K562 (cell line): Measurements from ENCODE around the gene CARD18. TPM values are rescaled to one million over a fixed set of nuclear protein-coding genes. Genes with fewer than 3 reads are reported as not detected.

Experiments used
- ATAC-seq: fragments of 200-7000 bp; cut with Tn5 transposase; 3 replicates; pipeline ENCODE4 v1.9.1; 2020; ENCODE audit warnings: moderate library complexity
- BruUV-seq: library from RNA; stranded (reverse); fragments of 400-500 nt; replicated peaks from 2 replicates; lab custom pipeline; 2021; lab: Mats Ljungman, UMichigan
- CTCF ChIA-PET: fragments of 300-600 bp; formaldehyde crosslinking; extraction: SDS; loops from one replicate; lab custom pipeline; 2021; ENCODE audit warnings: low intra/inter-chr PET ratio; lab: Yijun Ruan, JAX
- POLR2A ChIA-PET: fragments of 300-600, 350-650 bp; sonication (Branson Sonifier 250); formaldehyde crosslinking; extraction: SDS; loops from one replicate; lab custom pipeline; 2021; ENCODE audit warnings: antibody characterized with exemption, inconsistent platforms; lab: Yijun Ruan, JAX
- DNase-seq, 4 experiments: peaks; one replicate each; pipeline versions ENCODE4 v3.0.0 to v3.0.0-alpha.2; 2011 to 2018; ENCODE audit warnings: low spot score in 3 of 4, mixed read lengths in 3 of 4; ENCODE audit errors: extremely low read depth in 1 of 4
- FAIRE-seq: peaks from 2 replicates; lab custom pipeline; 2011; peaks lifted over from hg19 to GRCh38; lab: Jason Lieb, UNC
- H2AFZ ChIP-seq: 2 replicates; pipeline ENCODE4 v1.6.0; 2011; ENCODE audit warnings: low read depth, low read length, control low read depth, inconsistent platforms
- H3K27ac ChIP-seq: fragments of 200-600 bp; 3 replicates; pipeline ENCODE4 v1.8.0; 2011; ENCODE audit warnings: low read depth, mild to moderate bottlenecking, control low read depth, inconsistent platforms, low read length, moderate library complexity, mixed read lengths; ENCODE audit errors: extremely low read depth
- H3K27me3 ChIP-seq, 2 experiments: fragments of 300-600 bp in 1 of 2; 2 replicates in 1 of 2; 3 replicates in 1 of 2; pipeline versions ENCODE4 v1.6.0 to v1.8.0; 2011; ENCODE audit warnings: inconsistent platforms in 2 of 2, low read length in 2 of 2, mild to moderate bottlenecking in 1 of 2, mixed read lengths in 1 of 2, moderate library complexity in 1 of 2; ENCODE audit not compliant: control insufficient read depth in 2 of 2, insufficient read depth in 2 of 2
- H3K36me3 ChIP-seq: fragments of 300-600 bp; 3 replicates; pipeline ENCODE4 v1.8.0; 2011; ENCODE audit warnings: mild to moderate bottlenecking, low read length, inconsistent platforms; ENCODE audit not compliant: control insufficient read depth, insufficient read depth
- H3K4me1 ChIP-seq, 2 experiments: fragments of 200-600 bp in 1 of 2; replicated peaks in 1 of 2; 2 replicates in 1 of 2; 3 replicates in 1 of 2; pipeline versions ENCODE4 v1.5.1 to v1.8.0; 2011; ENCODE audit warnings: inconsistent platforms in 2 of 2, low read length in 2 of 2, mild to moderate bottlenecking in 1 of 2, mixed read lengths in 1 of 2, moderate library complexity in 1 of 2; ENCODE audit not compliant: control insufficient read depth in 2 of 2, insufficient read depth in 2 of 2
- H3K4me2 ChIP-seq: 2 replicates; pipeline ENCODE4 v1.6.1; 2011; ENCODE audit warnings: low read length, control low read depth, inconsistent platforms, mixed read lengths; ENCODE audit not compliant: insufficient read depth
- H3K4me3 ChIP-seq: fragments of 200-600 bp; sonication (generic), shearing (Covaris generic); 2 replicates; pipeline ENCODE4 v1.5.1; 2016; ENCODE audit warnings: control low read depth, inconsistent platforms
- H3K79me2 ChIP-seq: fragments of 200-600 bp; 3 replicates; pipeline ENCODE4 v1.8.0; 2011; ENCODE audit warnings: low read length, inconsistent platforms; ENCODE audit not compliant: control insufficient read depth, insufficient read depth
- H3K9ac ChIP-seq, 2 experiments: 2 replicates each; pipeline versions ENCODE4 v1.6.0 to v1.6.1; 2011; ENCODE audit warnings: low read depth in 2 of 2, low read length in 2 of 2, control low read depth in 1 of 2, inconsistent platforms in 1 of 2, mild to moderate bottlenecking in 1 of 2, mixed read lengths in 1 of 2; ENCODE audit not compliant: insufficient read depth in 1 of 2
- H3K9me1 ChIP-seq: one replicate; pipeline ENCODE4 v1.6.0; 2011; ENCODE audit warnings: inconsistent platforms, mild to moderate bottlenecking, low read length, moderate library complexity; ENCODE audit not compliant: control insufficient read depth, insufficient read depth
- H3K9me3 ChIP-seq: replicated peaks from 2 replicates; pipeline ENCODE4 v1.5.1; 2011; ENCODE audit warnings: low read depth, low read length, inconsistent platforms; ENCODE audit not compliant: control insufficient read depth, insufficient read depth
- H4K20me1 ChIP-seq: replicated peaks from 2 replicates; pipeline ENCODE4 v1.6.1; 2011; ENCODE audit warnings: low read length, inconsistent platforms, mixed read lengths; ENCODE audit not compliant: control insufficient read depth, insufficient read depth
- PCBP2 ChIP-seq: fragments of 200-400 bp; formaldehyde crosslinking; IDR thresholded peaks from 2 replicates; pipeline ENCODE4 v1.6.1; 2018; ENCODE audit warnings: low read length, low read depth, mild to moderate bottlenecking, moderate library complexity; ENCODE audit not compliant: poor library complexity, severe bottlenecking
- SMARCA4 ChIP-seq: fragments of 450-650 bp; IDR thresholded peaks from 2 replicates; pipeline ENCODE4 v1.6.1; 2016
- SNRNP70 ChIP-seq: fragments of 200-400 bp; formaldehyde crosslinking; optimal IDR thresholded peaks from 2 replicates; pipeline ENCODE3; 2017; ENCODE audit warnings: low read depth, low read length
- TAF9B ChIP-seq: fragments of 450-650 bp; IDR thresholded peaks from 2 replicates; pipeline ENCODE4 v1.6.1; 2018; ENCODE audit warnings: mild to moderate bottlenecking; ENCODE audit not compliant: partially characterized antibody
- ZSCAN32 ChIP-seq: fragments of 450-650 bp; formaldehyde crosslinking; IDR thresholded peaks from 2 replicates; pipeline ENCODE4 v1.4.0; 2020; ENCODE audit warnings: mild to moderate bottlenecking, moderate library complexity
- WGBS: fragments of 100-300 bp; shearing (Covaris generic); methylation state at CpG from one replicate; pipeline ENCODE4 v1.1.6; 2016; ENCODE audit warnings: low coverage, mixed read lengths; ENCODE audit not compliant: insufficient coverage; ENCODE audit errors: missing lambda C conversion rate; 5-methylcytosine and 5-hydroxymethylcytosine counted together
- in situ Hi-C: fragments of 300-500 bp; cut with MboI; formaldehyde crosslinking; loops from 4 replicates; pipeline ENCODE4 v1.15.0; 2018; ENCODE audit warnings: inconsistent platforms, mixed read lengths
- intact Hi-C: fragments of 100-400 bp; cut with micrococcal nuclease; formaldehyde crosslinking; loops from 2 replicates; pipeline ENCODE4 v1.14.2; 2022
- polyA plus RNA-seq, 8 experiments: library from polyadenylated mRNA; depleted of rRNA in 4 of 8; stranded (reverse) in 5 of 8; unstranded in 3 of 8; fragments of >200 nt; fragmentation: Nextera tagmentation in 2 of 8; fragmentation: Illumina TruSeq in 1 of 8; extraction: Ambion mirVana in 2 of 8; extraction: Trizol in 1 of 8; gene quantifications; 2 replicates each; pipeline versions ENCODE4 v1.2.1 to v1.2.3, GENCODE V29; 2011 to 2014; ENCODE audit warnings: inconsistent platforms in 1 of 8, missing spikeins in 1 of 8
- total RNA-seq, 7 experiments: library from RNA; depleted of rRNA in 6 of 7; stranded (reverse); fragments of >200 nt in 6 of 7; fragmentation: Illumina TruSeq in 2 of 7; extraction: Trizol in 2 of 7; gene quantifications; 2 replicates each; pipeline versions ENCODE4 v1.2.1 to v1.2.3, GENCODE V29; 2011 to 2021; ENCODE audit warnings: low replicate concordance in 1 of 7
- TF ChIP-seq, protein P1 (sequence below): sonication (generic); formaldehyde crosslinking; IDR thresholded peaks from 2 replicates; pipeline ENCODE4 v1.8.1; 2023; ENCODE audit warnings: mild to moderate bottlenecking, missing genetic modification reagents
- TF ChIP-seq, protein P2 (sequence below): fragments of 450-650 bp; IDR thresholded peaks from 2 replicates; pipeline ENCODE4 v1.6.1; 2016; ENCODE audit warnings: missing biosample characterization, missing genetic modification characterization

Gene CARD18
- total and polyA plus RNA-seq, 9 of the 15 experiments (the other 6 are each of a cell fraction or from before 2014, with no cell fraction given): 1.5 to 4.7 (median 2.9) TPM

DNA sequence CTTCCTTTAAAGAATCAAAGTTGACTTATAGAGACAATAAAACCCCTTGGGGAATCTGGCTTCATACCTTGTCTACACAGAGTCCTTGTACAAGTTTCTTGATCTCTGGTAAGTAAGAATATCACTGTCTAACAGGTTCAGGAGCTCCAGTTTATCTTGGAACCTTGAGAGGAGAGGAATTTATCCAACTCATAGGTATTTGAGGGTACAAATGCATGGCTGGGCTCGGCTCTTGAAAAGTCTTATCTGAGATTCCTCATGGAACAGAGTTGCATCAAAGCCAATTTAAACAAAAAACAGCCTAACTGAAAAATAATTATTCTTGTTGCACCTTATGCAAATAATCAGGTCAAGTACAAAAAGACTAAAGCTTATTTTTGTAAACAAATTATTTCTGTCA lies 33.4 kb downstream of the CARD18 start:
- no peaks in the 10 kb centered on the region for H3K27me3 ChIP-seq
- H3K27ac ChIP-seq: no peak overlapping the region
- FAIRE-seq (no peak), ATAC-seq (no peak), DNase-seq (no peak)
- H3K36me3 ChIP-seq: no peaks in the 10 kb centered on the region
- H3K9me1 ChIP-seq: no peaks in the 10 kb centered on the region
- TF ChIP-seq, protein P1, sequence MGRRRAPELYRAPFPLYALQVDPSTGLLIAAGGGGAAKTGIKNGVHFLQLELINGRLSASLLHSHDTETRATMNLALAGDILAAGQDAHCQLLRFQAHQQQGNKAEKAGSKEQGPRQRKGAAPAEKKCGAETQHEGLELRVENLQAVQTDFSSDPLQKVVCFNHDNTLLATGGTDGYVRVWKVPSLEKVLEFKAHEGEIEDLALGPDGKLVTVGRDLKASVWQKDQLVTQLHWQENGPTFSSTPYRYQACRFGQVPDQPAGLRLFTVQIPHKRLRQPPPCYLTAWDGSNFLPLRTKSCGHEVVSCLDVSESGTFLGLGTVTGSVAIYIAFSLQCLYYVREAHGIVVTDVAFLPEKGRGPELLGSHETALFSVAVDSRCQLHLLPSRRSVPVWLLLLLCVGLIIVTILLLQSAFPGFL (CRISPR knock-in tag): no peak
- TF ChIP-seq SMARCA4: no peak
- TF ChIP-seq, protein P2, sequence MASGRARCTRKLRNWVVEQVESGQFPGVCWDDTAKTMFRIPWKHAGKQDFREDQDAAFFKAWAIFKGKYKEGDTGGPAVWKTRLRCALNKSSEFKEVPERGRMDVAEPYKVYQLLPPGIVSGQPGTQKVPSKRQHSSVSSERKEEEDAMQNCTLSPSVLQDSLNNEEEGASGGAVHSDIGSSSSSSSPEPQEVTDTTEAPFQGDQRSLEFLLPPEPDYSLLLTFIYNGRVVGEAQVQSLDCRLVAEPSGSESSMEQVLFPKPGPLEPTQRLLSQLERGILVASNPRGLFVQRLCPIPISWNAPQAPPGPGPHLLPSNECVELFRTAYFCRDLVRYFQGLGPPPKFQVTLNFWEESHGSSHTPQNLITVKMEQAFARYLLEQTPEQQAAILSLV: no peak
- no peak for TF ChIP-seq ZSCAN32 (CRISPR knock-in tag)
- TF ChIP-seq TAF9B: no peak
- no peak for TF ChIP-seq PCBP2
- TF ChIP-seq SNRNP70: no peak
- no peak overlapping the region for H2AFZ ChIP-seq
- intact Hi-C loops (no loop called here), in situ Hi-C loops (no loop called here)
- WGBS: 0% methylated on average over 1 of the region's 1 CpG
- no peak overlapping the region for H3K9ac ChIP-seq
- no peaks in the 10 kb centered on the region for H4K20me1 ChIP-seq
- POLR2A ChIA-PET: no interaction called here
- no peaks in the 10 kb centered on the region for H3K79me2 ChIP-seq
- no peak overlapping the region for H3K4me3 ChIP-seq
- H3K4me1 ChIP-seq: no peaks in the 10 kb centered on the region
- BruUV-seq: no TSS peak
- H3K4me2 ChIP-seq: no peak overlapping the region
- CTCF ChIA-PET: no interaction called here
- no peaks in the 10 kb centered on the region for H3K9me3 ChIP-seq
